Mesothelial cell of epicardium (in vitro differentiated cells): ENCODE measurements around the gene LDAF1. TPM values are rescaled to one million over a fixed set of nuclear protein-coding genes. Genes with fewer than 3 reads are reported as not detected.
"Not testable (repeated sequence)": the region's sequence is repeated elsewhere in the genome, so short reads cannot be mapped to it uniquely, and the experiment has no call there.

Source experiments
- DNase-seq, 2 experiments: peaks; one replicate each; pipeline ENCODE4 v3.0.0; 2021; ENCODE audit warnings: low spot score in 2 of 2; ENCODE audit not compliant: unreplicated experiment in 2 of 2
- H3K27ac Mint-ChIP-seq: 2 replicates; pipeline ENCODE4 v1.8.0; 2021; ENCODE audit warnings: mixed read lengths
- H3K27me3 Mint-ChIP-seq: 2 replicates; pipeline ENCODE4 v1.8.0; 2021; ENCODE audit warnings: low read depth, mixed read lengths
- H3K36me3 Mint-ChIP-seq: 2 replicates; pipeline ENCODE4 v1.8.0; 2021; ENCODE audit warnings: mixed read lengths
- H3K4me1 Mint-ChIP-seq: 2 replicates; pipeline ENCODE4 v1.8.0; 2021; ENCODE audit warnings: mixed read lengths
- H3K4me3 Mint-ChIP-seq: 2 replicates; pipeline ENCODE4 v1.8.0; 2021; ENCODE audit warnings: mild to moderate bottlenecking, moderate library complexity, mixed read lengths
- H3K9me3 Mint-ChIP-seq: 2 replicates; pipeline ENCODE4 v1.8.0; 2021; ENCODE audit warnings: mixed read lengths
- CTCF ChIP-seq: fragments of 200-600 bp; sonication (generic); IDR thresholded peaks from one replicate; pipeline ENCODE4 v1.5.0; 2021; ENCODE audit warnings: antibody characterized with exemption; ENCODE audit not compliant: unreplicated experiment
- total RNA-seq: library from RNA; stranded (reverse); gene quantifications from 3 replicates; pipeline ENCODE4 v1.2.1, GENCODE V29; 2021

LDAF1 gene
- total RNA-seq, 1 donor from 2014 or later: 22.0 TPM

GRCh38 chr16:21167929-21168602, 9.6 kb downstream of the LDAF1 start:
- H3K4me1 Mint-ChIP-seq: no peaks in the 10 kb centered on the region
- no peaks in the 10 kb centered on the region for H3K27me3 Mint-ChIP-seq

GRCh38 chr16:21169249-21169981, 10.9 kb downstream of the LDAF1 start:
- peaks cover 18% of the 10 kb centered on the region for H3K36me3 Mint-ChIP-seq

More at GRCh38 chr16:21167929-21168602, 9.6 kb downstream of the LDAF1 start:
- Mint-ChIP-seq H3K36me3 (peaks cover 23% of the 10 kb centered on the region), H3K27ac (no peak overlapping the region), H3K9me3 (no peaks in the 10 kb centered on the region), H3K4me3 (no peak overlapping the region)
- DNase-seq: no peak
- no peak for TF ChIP-seq CTCF

GRCh38 chr16:21170116-21170515, 11.6 kb downstream of the LDAF1 start:
- H3K4me1 Mint-ChIP-seq, H3K9me3 Mint-ChIP-seq, H3K27me3 Mint-ChIP-seq, H3K27ac Mint-ChIP-seq, DNase-seq, H3K4me3 Mint-ChIP-seq: not testable (repeated sequence)
- peaks cover 20% of the 10 kb centered on the region for H3K36me3 Mint-ChIP-seq

More at GRCh38 chr16:21169249-21169981, 10.9 kb downstream of the LDAF1 start:
- no peak overlapping the region for H3K4me3 Mint-ChIP-seq
- no peak overlapping the region for H3K27ac Mint-ChIP-seq
- no peaks in the 10 kb centered on the region for H3K9me3 Mint-ChIP-seq
- no peak for DNase-seq
- no peaks in the 10 kb centered on the region for H3K4me1 Mint-ChIP-seq
- no peak for TF ChIP-seq CTCF
- no peaks in the 10 kb centered on the region for H3K27me3 Mint-ChIP-seq

- no peaks in the 10 kb centered on the region for H3K4me1 Mint-ChIP-seq
- H3K9me3 Mint-ChIP-seq: no peaks in the 10 kb centered on the region
Observed at GRCh38 chr16:21172650-21173049, 14.2 kb downstream of the LDAF1 start.

GRCh38 chr16:21175397-21175796, 16.9 kb downstream of the LDAF1 start:
- Mint-ChIP-seq H3K4me1 (no peaks in the 10 kb centered on the region), H3K9me3 (no peaks in the 10 kb centered on the region), H3K4me3 (no peak overlapping the region), H3K27ac (no peak overlapping the region), H3K27me3 (no peaks in the 10 kb centered on the region), H3K36me3 (peaks cover 39% of the 10 kb centered on the region)
- no peak for DNase-seq
- no peak for TF ChIP-seq CTCF

More at GRCh38 chr16:21172650-21173049, 14.2 kb downstream of the LDAF1 start:
- no peak for TF ChIP-seq CTCF
- Mint-ChIP-seq H3K36me3 (peaks cover 20% of the 10 kb centered on the region), H3K4me3 (no peak overlapping the region), H3K27ac (no peak overlapping the region), H3K27me3 (no peaks in the 10 kb centered on the region)
- DNase-seq: no peak
